GM19023 (cell line): ENCODE results near the gene S100A2.
"Not testable (repeated sequence)": the region's sequence is repeated elsewhere in the genome, so short reads cannot be mapped to it uniquely, and the experiment has no call there.

Experiments
- ATAC-seq: cut with Tn5 transposase; IDR thresholded peaks from one replicate; pipeline ENCODE4 v1.9.1; 2021; ENCODE audit warnings: mild to moderate bottlenecking, moderate library complexity; ENCODE audit not compliant: unreplicated experiment

S100A2 gene

DNA sequence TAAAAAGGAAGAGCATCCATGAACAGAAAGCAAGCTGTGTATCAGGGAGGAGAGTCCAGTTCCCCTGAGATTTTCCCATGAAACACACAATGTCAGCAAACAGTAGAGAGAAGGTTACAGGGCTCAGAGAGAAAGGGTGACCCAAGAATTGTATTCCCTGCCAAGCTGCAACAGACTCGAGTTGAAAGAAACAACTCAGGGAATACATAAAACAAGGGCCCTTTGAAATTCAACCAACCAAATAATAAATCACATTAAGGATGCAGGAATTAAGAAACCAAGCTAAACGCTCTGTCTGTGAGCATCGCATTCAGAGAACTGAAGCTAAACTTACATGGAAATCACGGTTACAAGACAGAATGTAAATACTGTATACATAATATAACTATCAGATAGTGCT, 27.1 kb upstream of the S100A2 start:
- ATAC-seq = no peak

DNA sequence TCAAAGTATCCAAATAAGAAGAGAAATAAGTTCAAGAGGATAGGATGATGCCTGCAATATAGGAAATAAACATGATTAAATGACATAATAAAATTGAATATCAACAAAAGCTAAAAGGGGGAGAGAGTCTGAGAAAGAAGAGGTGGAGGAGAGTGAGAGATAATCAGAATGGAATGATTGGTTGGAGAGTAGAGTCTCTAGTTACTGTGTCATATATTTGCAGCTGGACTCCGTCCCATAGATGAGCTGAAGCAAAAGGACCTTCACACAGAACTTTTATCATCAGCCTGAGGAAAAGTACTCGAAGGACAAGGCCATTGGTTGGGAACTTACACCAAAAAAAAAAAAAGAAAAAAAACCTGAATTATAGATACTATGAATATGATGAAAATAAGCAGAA, 22.8 kb upstream of the S100A2 start:
- ATAC-seq = no peak

DNA sequence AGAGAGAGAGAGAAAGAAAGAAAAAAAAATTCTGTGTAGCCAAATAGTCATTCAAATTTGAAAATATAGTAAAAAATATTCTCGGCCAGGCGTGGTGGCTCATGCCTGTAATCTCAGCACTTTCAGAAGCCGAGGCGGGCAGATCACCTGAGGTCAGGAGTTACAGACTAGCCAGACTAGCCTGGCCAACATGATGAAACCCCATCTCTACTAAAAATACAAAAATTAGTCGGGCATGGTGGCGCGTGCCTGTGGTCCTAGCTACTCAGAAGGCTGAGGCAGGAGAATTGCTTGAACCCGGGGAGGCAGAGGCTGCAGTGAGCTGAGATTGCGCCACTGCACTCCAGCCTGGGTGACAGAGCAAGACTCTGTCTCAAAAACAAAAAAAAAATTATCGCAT, 22.4 kb upstream of the S100A2 start:
- ATAC-seq = not testable (repeated sequence)

DNA sequence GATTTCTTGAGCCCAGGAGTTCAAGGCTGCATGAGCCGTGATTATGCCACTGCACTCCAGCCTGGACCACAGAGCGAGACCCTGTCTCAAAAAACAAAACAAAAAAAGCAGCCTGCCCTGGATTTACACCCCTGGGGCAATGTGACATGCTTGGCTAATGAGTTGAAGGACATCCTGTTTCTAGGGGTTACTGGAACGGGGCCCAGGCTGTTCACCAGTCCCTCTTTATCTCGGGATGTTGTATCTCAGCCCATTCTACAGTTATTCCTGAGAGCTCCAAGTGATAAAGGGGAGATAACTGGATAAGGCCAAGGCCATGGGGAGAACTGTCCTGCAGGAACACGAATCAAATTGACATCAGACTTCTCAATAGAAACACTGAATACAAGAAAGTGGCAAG, 21.7 kb upstream of the S100A2 start:
- ATAC-seq = no peak

DNA sequence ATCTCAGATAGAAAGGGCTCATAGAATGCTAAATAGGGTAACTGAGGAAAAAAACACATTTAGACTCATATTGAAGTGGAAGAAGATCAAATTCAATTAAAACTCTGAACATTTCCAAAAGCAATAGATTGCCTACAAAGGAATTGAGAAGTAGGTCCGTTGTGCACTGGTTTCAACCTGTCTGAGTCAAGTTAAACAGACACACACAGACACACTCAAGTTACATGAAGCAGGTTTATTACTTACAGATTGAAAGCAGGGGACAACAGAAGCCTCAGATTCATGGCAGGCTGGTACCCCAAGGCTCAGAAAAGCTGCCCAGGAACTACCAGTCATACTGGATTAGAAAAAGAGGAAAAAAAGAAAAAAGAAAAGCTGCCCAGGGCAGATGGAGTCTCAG, 20.7 kb upstream of the S100A2 start:
- no peak for ATAC-seq

DNA sequence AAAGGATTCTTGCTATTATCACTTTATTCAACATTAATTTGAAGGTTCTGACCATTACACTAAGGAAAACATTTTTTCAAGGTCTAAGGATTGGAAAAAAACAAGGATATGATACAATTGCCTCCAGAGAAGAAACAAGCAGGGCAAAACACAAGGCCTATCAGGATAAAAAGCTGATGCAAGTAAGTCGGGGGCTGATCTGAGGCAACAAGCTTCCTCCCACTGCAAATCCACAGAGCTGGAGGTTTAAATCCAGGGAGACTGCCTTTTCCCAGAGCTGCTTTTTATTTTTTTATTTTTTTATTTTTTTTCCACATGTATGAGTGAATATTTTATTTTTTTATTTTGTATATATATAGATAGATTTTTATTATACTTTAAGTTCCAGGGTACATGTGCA, 19.4 kb upstream of the S100A2 start:
- ATAC-seq = no peak

DNA sequence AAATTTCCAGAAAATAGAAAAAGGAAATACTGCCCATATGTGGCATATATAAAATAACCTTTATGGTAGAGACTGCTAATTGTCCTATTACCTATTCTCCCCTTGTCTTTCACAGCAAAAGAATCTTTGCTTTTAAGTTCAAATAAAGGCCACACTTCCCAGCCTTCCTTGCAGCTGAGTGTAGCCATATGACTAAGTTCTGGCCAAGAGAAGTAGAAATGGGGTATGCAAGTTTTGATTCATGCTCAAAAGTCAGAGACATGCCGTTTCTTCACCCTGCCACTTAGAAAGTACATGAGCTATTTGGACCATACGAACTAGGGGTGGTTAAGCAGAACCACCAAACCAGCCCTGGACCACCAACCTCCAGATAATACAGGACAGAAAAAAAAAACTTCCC, 18.3 kb upstream of the S100A2 start:
- ATAC-seq = no peak

DNA sequence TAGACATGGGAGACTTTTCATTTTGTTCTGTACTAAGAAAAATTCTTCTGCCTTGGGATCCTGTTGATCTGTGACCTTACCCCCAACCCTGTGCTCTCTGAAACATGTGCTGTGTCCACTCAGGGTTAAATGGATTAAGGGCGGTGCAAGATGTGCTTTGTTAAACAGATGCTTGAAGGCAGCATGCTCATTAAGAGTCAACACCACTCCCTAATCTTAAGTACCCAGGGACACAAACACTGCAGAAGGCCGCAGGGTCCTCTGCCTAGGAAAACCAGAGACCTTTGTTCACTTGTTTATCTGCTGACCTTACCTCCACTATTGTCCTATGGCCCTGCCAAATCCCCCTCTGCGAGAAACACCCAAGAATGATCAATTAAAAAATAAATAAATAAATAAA, 17.9 kb upstream of the S100A2 start:
- ATAC-seq = not testable (repeated sequence)

DNA sequence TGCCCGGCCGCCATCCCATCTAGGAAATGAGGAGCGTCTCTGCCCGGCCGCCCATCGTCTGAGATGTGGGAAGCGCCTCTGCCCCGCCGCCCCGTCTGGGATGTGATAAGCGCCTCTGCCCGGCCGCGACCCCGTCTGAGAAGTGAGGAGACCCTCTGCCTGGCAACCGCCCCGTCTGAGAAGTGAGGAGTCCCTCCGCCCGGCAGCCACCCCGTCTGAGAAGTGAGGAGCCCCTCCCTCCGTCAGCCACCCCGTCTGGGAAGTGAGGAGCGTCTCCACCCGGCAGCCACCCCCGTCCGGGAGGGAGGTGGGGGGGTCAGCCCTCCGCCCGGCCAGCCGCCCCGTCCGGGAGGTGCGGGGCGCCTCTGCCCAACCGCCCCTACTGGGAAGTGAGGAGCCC, 17.2 kb upstream of the S100A2 start:
- ATAC-seq = not testable (repeated sequence)

DNA sequence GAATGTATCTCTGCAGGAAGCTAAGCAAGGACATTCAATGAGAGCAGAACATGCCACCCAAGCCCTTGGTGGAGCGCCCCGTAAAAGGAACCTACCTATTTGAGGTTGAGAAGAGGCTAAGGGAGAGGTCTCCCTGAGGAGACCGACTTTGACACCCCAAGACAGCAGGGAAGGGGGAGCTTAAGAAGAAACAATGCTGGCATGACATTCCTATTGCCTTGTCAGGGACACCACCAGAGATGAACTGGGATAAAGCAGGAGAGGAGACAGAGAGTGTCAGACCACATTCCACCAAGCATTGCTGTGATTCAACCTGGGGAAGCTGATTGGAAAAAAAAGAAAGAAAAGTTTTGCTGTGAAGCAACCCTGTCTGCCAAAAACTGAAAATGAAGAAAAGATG, 13.3 kb upstream of the S100A2 start:
- ATAC-seq = no peak

DNA sequence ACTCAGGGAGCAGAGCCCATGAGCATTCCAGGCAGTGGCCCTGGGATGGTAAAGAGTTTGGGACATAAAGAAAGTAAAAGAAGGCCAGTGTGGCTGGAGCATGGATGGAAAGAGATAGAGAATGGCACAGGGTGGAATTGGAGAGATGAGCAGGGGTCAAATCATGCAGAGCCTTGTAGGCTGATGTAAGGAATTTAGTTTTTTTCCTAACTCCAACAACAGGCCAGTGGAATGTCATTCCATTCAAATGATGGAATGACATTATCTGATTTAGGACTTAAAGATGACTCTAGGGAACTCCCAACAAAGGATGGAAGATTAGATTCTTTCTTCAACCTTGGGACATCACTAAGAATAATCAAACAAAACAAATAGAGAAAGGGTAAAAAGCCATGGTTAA, 12.8 kb upstream of the S100A2 start:
- ATAC-seq = no peak

DNA sequence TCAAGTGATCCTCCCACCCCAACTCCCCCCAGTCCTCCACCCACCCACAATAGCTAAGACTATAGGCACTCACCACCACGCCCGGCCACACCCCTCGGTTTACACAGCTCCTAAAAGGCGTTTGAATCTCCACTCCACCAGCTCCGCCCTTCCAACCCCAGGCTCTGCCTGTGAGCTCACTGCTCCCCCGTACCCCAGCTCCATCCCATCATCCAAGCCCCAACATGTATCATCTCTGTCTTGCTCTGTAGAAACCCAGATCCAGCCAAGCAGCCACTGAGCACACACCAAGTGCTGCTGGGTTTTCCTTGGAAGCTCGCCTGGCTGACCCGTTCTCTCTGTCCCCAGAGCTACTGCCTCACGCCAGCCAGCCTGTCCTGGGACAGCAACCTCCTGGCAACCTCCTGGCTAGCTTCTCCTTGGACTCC, 12.0 kb upstream of the S100A2 start:
- ATAC-seq = no peak

DNA sequence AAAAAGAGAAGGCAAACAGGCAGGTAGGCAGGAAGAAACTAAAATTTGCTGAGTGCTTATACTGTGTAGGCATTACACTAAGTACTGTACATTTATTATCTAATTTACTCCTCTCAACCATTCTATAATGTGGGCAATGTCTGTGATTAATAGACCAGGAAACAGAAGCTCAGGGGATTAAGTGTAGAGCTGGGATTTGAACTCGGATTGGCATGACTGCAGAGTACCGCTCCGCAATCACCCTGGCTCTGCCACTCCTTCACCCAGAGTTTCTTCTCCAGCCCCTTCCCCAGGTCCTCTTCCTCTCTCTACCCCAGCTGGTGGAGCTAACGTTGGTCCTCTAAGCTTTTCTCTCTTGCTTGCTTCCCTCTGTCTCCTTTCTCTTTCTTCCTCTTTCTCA, 11.5 kb upstream of the S100A2 start:
- ATAC-seq = no peak

DNA sequence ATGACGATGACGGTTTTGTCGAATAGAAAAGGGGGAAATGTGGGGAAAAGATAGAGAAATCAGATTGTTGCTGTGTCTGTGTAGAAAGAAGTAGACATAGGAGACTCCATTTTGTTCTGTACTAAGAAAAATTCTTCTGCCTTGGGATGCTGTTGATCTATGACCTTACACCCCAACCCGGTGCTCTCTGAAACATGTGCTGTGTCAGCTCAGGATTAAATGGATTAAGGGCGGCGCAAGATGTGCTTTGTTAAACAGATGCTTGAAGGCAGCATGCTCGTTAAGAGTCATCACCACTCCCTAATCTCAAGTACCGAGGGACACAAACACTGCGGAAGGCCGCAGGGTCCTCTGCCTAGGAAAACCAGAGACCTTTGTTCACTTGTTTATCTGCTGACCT, 9.9 kb upstream of the S100A2 start:
- ATAC-seq = not testable (repeated sequence)

DNA sequence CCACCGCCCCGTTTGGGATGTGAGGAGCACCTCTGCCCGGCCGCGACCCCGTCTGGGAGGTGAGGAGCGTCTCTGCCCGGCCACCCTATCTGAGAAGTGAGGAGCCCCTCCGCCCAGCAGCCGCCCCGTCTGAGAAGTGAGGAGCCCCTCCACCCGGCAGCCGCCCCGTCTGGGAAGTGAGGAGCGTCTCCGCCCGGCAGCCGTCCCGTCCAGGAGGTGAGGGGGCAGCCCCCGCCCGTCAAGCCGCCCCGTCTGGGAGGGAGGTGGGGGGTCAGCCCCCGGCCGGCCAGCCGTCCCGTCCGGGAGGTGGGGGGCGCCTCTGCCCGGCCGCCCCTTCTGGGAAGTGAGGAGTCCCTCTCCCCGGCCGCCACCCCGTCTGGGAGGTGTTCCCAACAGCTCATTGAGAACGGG, 9.4 kb upstream of the S100A2 start:
- not testable (repeated sequence) for ATAC-seq

DNA sequence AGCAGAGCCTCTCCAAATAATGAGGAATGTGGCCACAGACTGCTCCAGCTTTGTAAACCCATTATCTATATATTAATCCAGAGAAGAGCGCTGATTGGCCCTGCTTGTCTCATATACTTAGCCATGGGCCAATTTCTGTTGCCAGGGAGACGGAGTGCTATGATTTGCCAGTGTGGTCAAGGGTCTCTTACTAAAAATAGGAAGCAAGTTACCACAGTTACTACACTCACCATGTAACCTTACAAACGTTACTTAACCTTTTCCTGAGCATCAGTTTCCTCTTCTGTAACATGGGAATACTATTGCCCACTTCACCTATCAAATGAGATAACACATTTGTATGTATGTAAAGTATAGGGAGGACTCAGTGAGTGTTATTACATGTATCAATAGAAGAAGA, 7.7 kb upstream of the S100A2 start:
- no peak for ATAC-seq

DNA sequence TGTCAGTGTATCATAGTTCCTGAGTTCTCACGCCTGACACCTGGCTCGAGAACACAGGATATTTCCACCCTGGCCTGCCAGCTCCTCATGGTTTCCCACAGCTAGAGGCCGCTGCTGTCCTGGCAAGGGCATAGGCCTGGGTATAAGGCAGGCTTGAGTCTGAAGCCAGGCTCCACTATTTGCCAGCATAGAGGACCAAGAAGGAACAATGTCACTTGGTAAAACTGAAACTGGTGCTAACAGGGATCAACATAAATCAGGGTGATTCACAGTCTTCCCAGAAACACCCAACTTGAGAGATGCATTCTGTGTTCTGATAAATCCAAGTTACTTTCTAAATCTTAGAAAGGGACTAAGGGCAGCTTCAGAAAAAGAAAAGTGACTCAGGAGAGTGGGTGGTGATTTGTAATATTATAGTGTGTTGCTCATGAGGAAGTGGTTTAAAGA, 6.9 kb upstream of the S100A2 start:
- peak; percentile 54 for ATAC-seq

DNA sequence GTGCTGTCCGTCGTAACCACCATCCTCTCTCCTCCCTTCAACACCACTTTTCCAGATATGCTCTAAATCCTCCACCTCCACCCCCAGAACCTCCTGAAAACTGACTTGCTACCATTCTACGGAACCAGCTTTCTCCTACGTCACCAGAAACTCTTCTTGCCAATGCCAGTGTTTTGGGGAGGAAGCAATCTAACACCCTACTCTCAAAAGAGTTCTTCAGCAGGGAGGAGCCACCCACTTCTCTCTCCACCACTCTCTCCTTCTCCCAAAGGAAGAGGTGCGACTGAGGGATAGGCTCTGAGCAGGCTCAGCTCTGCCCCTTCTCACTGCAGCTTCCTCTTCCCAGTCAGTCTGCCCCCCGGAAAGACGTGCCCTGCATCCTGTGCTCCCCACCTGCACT, 6.1 kb upstream of the S100A2 start:
- ATAC-seq = no peak

DNA sequence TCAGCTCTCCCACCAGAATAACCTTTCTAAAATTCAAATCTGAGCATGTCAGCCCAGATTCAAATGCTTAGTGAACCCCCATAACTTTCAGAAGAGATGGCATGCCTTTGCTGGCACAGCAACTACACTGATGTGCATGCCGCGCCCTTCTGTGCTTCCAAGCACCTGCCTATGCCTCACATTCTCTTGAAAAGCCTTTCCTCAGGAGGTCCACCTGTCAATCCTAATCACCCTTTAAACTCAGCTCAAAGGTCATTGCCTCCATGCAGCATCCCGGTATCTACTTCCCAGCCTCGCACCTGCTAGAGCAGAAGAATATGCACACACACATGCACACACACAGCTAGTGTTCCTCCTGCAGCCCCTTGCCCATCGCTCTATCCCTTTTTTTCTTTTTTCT, 5.2 kb upstream of the S100A2 start:
- ATAC-seq = no peak

DNA sequence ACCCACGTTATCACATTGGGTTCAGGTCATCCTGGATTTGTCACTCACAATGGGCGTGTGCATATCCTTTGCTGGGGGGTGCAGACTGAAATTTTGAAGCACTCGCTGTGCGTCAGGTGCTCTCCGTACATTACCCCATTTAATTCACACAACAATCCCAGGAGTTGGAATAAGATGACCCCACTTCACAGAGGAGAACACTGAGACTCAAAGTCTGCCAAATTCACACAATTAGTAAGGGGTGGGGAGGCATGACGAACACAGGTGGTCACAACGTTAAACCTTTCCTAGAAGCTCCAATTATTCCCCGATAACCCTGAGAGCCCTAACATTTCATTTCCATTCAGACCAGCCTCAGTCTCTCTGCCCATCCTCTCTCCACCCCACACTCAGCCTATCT, 3.8 kb upstream of the S100A2 start:
- ATAC-seq = no peak

DNA sequence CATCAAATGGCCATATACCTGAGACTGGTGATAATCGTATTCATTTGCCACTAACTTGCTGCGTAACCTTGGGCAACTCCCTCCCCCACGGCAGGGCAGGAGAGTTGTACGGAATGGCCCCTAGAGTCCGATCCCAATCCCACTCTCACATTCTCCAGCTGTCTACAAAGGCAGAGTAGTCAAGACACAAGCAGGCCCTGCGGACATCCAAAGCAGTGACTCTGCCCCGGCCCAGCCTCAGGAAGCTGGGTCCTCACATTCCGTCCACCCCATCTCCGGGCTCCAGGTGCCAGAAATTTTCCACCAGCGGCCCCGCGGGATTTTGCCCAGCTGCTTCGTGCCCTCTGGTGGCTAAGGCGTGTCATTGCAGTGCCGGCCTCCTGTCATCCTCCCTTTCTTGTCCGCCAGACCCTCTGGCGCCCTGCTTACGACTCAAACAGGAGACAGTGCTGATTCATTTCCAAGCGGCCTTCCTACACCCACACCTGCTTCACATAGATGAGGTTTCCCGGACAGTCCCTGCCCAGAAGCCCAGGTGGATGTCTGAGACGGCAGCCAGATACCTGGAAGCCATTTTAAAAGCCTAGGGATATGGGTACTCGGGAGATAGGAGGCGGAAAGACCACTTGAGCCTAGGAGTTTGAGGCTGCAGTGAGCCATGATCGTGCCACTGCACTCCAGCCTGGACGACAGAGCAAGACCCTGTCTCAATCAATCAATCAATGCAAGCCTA, 2.9 kb upstream of the S100A2 start:
- no peak for ATAC-seq

DNA sequence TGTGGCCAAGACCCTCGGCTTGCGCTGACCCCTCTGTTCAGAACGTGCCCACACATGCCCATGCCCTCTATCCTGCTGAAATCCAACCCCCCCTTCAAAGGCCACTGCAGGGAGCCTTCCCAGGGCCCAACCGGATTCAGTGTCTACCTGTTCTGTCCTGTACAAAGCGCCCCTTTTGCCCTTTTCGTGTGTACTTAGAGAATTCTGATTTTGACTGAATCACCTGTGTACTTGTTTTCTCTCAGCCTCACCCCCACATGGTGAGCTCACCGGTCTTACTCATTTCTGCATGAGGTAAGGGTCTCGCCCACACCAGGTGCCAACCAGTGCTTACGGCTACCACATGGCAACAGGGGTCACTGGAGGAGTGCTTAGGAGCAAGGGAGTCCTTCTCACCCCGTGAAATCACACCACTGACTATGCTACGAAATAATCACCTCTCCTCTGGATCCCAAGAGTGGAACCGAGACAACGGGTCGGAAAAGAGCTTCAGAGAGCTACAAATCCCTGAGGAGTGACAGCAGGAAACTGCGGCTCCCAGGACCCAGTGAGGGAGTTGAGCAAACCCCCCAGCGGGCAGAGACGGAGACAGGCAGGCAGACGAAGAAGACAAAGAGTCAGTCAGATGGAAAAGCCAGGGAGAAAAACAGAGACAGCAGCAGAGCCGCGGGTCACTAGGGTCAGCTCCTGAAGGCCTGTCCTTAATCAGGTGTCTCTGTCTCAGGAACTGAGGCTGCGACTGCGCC, 2.1 kb upstream of the S100A2 start:
- no peak for ATAC-seq
